SHP77 (cell line): Measurements from ENCODE around the gene PLCB4.
A peak's percentile ranks its signal among the peaks of the same experiment; 100 is the strongest.

Experiments
- DNase-seq, 2 experiments: peaks; one replicate each; lab custom pipeline; 2025; lab: John Stamatoyannopoulos, UW

The PLCB4 gene

DNA sequence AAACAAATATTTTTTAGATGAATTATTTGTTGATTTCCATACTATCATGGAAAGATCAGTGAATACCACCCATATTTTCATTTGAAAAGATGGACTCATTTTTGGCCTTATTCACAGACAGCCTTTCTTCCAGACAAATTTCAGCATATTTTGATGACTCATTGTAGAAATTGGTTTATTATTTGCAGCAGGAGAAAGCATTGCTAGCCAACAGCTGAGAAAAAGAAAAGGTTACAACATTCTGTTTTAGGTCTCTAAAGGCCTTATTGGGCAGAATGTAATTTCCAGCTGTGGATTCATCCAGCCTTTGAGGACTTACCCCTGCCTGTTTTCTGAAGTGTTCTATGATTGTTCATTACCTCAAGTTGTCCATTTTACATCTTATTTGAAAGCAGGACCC lies 201.9 kb downstream of the PLCB4 start:
- no peak for DNase-seq

DNA sequence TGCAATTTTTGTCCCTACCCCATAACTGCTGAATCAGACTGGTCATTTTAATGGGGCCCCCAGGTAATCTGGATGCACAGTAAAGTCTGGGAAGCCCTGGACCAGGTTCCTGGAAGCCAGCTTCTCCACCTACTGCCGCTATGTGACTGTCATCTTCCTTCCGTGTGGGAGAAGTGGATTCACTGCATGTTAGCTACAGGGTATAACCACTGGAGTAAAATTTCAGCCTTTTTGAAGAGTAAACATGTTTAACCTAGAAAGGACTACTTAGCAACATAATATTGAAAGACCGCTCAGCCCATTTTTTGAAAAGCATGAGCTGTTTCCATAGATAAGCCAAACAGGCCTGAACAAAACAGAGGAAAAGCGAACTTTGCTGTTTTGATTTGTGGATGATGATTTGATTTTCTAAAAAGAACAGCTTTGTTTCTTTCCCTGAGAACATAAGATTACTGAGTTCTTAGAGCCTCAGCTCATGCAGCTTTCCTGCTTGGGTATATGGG lies 208.1 kb downstream of the PLCB4 start:
- DNase-seq: no peak

DNA sequence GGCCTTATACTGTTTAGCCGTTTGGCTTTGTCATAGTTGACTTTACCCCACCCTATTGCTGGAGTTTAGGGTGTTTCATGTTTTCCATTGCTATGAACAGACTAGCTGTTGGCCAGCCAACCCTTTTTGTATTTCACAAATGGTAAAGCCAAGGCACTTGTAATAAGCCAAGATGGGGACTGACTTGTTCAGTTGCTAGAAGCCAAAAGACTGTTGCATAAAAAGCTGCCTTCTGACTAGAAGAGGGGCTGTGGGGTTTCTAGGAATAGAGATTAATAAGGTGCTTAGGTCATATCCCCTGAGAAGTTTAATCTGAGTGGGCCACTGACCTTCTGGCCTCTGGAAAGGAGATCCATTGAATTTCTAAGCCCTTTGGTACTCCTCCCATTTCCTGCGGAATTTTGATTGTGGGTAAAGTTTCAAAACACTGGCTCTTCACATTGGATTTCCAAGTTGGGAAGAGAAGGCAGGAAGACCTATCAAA lies 211.1 kb downstream of the PLCB4 start:
- no peak for DNase-seq

DNA sequence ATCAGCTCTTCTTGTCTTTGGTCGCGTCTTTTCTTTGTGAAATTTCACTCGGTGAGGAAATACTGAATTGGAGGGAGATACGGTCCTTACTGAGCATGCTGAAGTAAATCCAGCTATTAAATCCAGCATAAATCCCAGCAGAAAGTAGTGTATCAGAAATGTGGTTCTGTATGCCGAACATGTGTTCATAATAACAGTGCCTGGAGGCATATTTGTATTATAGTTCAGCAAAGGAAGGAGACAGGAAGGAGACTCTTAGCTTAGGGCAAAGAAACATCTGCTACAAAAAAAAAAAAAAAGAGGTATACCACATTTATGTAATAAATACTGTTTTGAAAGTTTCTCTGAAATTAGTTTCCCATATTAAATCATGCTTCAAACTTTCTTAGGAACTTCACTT lies 211.8 kb downstream of the PLCB4 start:
- no peak for DNase-seq

DNA sequence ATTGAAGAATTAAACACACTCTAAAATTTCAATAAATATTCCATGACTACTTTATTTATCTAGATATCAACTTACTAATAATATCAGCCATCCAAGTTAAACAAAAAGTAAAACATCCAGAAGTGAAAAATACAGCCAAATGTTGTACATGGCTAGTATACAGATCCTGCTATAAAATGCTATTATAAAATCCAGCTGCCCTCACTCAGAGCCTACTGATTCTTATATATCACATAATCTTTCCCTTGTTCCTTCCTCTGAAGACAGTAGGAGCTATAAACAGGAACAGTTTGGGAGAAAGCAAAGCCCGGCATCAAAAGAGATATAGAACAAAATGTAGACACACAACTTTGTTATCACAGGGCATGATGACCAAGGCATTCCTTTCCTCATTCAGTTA lies 212.9 kb downstream of the PLCB4 start:
- DNase-seq: no peak

DNA sequence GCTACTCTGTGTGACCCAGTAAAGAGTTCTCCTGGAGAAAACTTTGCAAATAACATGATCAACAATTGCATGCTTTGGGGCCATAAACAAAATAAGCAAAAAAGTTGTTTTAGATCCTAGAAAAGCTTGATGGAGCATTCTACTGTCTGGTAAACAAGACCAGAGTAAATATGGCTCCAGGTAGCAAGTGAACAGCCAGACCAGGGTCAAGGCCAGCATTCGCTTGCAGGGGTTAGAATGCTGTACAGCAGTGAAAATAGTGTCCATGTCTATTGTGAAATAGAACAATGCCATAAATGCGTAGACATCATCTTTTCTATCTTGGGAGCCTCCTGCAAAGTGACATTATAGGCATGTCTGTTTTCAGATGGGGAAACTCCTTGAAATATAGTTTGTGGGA lies 216.7 kb downstream of the PLCB4 start:
- DNase-seq: no peak

DNA sequence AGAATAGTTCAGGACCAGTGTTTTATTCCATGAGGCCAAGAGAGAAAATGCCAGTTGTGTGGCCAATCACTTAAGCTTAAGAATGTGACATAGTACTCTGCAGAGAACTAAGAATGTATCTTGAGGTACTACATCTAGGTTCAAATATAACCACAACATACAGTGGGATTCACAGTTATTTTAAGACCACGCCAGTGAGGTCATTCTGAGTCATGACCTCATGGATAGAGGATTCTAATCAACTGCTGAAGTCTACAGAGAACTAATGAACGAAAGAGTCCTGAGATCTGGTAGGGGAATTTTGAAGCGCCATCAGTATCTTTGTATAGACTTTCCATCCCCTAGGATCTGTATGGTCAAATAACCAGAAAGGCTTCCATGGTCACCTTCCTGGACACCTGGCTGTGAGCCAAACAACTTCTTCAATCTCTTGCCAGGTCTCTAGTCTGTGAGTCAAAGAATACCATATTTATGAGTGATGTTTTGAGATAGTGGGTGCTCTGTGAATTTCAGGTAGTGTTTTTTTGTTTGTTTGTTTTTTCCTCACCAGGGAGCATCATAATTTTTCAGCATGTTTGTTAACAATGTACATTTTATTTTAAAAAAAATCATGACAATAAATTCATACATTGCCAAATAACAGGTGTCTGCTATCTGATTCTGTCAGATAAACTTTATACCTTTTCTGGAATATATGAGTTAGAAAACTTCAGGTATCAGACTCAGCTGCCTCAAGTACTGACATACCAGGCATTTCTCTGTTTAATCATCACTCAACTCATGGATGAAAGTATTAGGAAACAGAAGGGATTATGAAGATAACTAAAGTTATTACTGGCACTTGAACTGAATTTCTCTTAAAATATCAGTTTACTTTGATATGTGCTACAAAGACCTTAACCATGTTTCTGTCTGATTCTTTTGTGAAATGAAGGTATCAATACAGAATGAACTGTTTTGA lies 217.9 kb downstream of the PLCB4 start:
- DNase-seq: no peak

DNA sequence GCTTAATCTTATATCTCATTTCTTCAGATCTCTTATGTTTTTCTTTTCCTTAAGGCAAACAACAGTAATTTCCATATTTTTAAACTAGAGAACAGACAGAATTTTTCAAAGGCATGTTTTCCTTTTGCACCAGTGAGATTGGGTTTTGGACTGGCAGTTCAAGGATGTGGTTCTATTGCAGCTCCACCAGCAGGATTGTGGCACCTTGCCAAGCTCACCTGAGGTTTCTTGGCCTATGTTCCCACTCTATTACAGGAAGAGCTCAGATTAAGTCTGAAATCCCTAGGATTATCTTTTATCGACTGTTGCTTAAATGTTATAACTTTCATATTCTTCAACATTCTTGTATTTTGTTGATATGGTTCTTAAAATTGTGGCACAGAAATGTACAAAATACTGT lies 218.9 kb downstream of the PLCB4 start:
- no peak for DNase-seq

DNA sequence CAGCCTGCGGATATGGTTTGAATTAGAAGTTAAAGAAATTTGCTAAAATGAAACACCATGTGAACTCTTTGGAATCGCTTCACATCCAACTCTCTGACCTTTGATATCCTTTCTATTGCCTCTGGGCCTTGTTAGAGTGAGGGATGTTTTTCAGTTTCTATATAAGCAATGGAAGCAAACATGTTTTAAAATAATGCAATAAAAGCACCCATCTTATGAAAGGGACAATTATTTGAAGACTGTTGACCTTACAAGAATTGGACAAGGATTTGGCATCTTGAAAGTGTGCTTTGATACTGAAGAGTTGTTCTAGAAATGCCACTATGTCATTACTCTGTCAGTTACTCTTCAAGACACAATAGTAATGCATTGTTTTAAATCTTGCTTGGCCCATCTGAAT lies 221.4 kb downstream of the PLCB4 start:
- DNase-seq: no peak

DNA sequence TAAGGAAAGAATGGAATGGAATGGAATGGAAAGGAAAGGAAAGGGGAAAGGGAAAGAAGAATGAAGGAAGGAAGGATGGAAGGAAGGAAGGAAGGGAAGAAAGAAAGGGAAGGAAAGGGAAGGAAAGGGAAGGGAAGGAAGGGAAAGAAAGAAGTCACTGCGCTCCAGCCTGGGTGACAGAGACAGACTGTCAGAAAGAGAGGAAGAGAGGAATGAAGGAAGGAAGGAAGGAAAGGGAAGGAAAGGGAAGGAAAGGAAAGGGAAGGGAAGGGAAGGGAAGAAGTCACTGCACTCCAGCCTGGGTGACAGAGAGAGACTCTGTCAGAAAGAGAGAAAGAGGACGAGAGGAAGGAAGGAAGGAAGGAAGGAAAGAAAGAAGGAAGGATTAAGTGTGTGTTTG lies 224.3 kb downstream of the PLCB4 start:
- no peak for DNase-seq

DNA sequence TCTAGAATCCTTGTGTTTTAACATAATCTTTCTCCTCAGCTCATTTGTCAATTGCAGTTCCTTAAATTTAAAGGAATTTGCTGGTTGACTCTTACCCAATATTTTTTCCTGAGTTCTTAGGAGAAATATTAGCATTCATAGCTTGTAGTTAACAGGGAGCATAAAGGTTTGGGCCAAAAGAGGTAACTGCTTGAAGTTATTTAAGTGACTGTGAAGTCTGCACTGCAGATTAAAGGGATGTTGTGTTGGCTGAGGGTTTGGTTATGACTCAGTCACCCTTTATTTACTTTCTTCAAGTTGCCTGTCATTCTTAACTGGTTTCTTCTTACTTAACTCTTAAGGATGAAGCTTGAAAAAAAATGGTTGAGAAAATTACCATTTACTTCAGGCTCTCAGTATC lies 225.2 kb downstream of the PLCB4 start:
- no peak for DNase-seq

DNA sequence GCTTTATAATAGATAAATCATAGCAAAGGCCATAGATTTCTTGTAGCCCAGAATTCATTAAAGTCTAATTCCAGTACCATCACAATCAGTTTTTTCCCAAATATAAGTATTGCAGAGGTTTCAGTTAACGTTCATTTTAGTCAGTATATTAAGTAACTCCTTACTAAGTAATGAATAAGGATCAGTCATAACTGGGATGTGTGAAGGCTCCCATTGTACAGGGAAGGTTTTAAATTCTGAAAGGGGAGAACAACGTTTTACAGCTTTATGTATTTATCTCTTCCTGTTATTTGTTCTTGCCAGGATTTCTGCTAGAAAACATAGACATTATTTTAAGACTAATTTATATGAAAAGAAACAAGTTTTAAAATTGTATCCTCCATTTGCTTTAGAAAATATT lies 230.0 kb downstream of the PLCB4 start:
- DNase-seq: no peak

DNA sequence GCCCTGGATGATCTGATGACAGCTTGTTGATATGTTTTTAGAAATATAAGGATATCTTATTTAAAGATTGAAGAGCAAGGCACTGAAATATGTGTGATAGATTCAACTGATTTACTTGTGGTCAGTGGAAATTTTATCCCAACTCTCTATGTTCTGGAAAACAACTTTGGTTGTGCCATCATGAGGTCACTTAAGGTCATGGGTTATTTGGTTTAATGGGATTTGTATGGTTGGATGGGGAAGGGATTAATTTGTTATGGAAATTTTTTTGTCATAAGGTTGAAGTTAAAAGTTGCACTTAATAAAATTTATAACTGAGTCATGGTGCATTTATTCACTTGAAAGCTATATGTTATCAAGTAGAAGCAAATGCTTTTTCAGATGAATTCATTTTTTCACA lies 231.2 kb downstream of the PLCB4 start:
- DNase-seq: no peak

DNA sequence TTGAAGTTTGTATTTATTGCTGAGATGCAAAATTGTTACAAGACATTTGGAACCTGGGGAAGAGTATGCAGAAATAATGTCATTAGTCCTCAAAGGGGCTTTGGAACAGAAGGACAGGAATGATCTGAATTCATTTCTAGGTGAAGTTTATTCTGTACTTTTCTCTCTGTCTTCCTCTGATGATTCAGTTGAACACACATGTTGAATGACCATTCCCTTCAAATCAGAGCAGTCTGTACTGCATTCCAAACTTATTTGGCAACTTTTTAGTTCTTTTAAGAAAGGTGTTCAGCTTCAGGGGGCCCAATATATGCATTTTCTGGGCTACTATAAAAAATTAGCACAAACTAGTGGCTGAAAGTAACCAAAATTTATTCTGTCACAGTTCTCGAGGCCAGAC lies 231.6 kb downstream of the PLCB4 start:
- no peak for DNase-seq

DNA sequence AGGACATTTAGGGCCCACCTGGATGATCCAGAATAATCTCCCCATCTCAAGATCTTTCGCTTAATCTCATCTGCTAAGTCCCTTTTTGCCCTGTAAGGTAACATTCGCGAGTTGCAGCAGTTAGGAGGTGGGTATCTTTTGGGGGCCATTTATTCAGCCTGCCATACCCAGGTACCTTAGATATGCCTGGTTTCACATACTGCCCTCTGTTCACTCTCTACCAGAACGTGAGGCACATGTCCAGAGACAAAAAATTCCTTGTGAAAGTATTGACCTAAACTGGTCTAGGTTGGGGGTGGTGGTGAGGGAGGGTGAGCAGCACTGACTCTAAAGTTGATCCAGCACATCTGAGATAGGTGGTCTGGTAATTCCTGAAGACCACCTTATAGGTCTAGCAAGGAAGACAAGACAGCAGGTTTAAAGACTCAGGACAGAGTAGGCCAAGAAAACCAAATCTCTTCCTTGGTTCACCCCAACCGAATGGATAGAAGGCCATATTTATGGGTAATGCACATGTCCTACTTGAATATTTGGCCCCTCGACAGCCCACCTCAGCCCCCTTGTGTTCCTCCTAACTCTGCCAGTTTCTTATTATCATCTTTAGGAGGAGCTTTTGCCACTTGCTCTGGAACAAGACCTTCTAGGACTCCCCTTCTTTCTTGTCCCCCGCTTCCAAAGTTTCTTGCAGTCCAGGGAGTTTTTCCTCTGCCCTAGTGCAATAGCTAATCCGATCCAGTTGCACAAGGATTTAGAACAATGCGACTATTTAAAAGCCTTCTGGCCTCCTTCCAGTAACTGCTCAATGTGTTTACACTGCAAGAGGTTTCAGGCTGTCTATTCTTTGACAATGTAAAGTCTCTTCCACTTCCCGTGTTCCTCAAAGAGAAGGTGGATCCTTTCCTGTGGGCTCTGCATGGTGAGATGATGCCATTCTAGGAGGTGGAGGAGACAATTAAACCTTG lies 232.5 kb downstream of the PLCB4 start:
- DNase-seq: peak; percentile 26 to 40

DNA sequence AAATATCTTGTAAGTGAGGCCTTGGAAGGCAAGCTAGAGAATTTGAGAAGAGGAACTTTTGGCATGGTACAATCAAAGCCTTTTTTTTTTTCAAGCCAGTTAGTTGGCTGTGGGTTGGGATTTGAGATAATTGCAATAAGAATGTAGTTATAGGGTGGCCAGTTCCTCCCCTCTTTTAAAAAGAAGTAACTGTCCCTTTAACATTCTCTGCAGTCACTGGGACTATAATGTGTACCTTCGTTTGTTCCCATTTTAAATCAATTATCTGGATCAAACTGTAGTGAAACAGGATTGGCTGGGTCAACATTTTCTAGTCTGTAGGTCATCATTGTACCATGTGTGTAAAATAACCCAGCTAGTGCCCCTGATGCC lies 233.2 kb downstream of the PLCB4 start:
- no peak for DNase-seq

DNA sequence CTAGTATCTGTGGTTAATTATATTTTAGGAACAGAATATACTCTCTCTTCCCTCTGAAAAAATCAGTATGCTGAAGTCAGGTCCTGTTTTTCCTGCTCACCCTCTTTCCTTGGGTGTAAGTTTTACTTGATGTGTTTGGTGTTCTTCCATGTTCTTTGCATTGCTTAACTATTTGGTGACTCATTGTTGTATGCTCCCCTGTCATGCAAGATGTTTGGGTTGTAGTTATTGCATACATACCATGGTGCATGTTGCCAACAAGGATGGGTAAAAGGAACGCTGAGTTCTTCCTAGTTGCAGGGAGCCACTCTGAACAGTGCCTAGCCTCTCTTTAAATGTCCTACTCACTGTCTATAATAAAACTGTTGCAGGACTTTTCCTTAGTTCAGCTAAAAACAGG lies 237.6 kb downstream of the PLCB4 start:
- no peak for DNase-seq

DNA sequence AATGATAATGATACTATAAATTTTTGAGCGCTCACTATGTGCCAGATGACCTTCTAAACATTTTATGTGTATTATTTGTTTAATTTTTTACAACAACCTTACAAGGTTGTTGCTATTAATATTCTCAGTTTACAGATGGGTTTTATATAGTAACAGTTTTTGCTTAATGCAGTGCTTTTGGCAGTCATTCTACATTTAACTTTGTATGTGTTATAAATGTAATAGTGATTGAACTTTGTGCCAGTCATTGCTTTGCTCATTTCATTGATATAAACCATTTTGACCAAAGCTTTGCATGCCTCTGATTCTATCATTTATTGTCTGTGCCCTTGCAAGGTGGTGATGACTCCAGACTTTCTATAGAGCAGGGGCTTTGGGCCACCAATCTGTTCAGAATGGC lies 239.2 kb downstream of the PLCB4 start:
- no peak for DNase-seq

DNA sequence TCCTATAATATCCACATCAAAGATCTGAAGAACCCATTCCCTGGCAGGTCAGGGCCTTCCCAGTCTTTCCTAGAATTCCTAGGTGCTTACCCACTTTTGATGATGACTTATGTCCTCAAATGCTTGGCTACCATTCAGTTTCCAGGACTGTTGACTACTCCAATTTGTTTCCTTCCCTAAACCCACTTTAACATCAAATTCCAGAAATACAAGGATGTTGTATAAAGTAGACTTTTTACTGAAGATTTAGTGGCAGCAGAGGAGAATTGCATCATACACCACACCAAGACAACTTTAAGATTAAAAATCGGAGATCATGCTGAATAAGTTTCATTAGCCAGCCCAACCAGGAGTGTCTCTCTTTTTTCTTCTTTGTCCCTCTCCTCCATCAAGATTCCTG lies 242.2 kb downstream of the PLCB4 start:
- DNase-seq: no peak

DNA sequence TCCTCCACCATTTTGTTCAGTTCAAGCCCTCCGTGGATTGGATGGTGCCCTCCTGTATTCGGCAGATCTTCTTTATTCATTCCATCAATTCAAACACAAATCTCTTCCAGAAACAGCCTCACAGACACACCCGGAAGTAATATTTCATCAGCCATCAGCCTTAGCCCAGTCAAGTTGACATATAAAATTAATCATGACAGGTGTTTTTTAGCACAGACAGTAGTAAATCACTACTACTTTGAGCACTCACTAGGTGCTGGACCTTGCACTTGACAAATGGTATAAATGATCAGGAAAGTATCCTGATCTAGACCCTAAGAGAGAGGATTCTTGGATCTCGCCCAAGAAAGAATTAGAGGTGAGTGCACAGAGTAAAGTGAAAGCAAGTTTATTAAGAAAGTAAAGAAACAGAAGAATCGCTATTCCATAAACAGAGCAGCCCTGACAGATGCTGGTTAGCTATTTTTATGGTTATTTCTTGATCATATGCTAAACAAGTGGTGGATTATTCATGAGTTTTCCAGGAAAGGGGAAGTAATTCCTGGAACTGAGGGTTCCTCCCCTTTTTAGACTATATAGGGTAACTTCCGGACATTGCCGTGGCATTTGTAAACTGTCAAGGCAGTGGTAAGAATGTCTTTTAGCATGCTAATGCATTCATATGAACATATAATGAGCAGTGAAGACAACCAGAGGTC lies 250.9 kb downstream of the PLCB4 start:
- peak in 1 of 2 experiments; percentile 21 for DNase-seq

DNA sequence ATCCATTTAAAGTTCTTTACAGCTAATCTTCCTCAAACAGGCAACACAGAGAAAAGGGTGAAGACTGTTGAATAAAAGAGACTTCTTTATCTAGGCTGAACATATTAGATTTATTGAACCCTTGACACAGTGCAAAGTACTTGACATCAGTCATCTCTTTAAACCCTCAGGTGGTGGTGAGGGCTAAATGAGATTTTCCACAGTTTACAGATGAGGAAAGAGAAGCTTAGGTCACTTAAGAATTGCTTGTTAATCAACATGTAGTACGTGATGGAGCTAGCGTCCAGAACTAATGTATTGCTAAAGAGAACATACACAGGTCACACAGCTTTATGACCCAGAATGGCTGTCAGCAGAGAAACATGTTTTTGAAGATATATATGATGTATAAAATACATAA lies 252.1 kb downstream of the PLCB4 start:
- DNase-seq: no peak

DNA sequence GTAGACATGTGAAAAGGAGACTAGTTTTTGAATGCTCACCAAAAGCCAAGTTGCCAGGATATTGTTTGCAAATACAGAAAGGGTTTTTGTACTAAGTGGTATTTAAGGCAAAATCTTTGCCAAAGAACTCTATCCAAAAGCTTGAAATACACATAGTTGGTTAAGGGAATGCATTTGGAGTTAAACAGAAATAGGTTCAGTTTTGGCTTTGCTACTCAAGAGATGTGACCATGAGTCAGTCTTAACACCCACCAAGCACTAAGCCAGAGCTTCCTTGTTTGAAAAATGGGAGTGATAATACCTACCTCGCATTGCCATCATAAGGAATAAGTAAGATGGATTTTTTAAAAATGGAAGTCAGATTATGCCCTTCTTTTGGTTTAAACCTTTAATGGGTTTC lies 253.8 kb downstream of the PLCB4 start:
- no peak for DNase-seq
